Uterus (tissue), 2 donors: ENCODE results near the gene GNA14.

Experiments used
- CTCF ChIP-seq, 4 experiments: fragments of 200-600 bp in 2 of 4; fragments of 450-650 bp in 2 of 4; sonication (generic) in 2 of 4; IDR thresholded peaks; one replicate each; pipeline ENCODE4 v1.5.1; 2016 to 2019; ENCODE audit warnings: antibody characterized with exemption in 4 of 4, mild to moderate bottlenecking in 2 of 4, moderate library complexity in 1 of 4
- POLR2A ChIP-seq, 2 donors: fragments of 450-650 bp; IDR thresholded peaks; one replicate each; pipeline ENCODE4 v1.6.1; 2016; ENCODE audit warnings: antibody characterized with exemption in 2 of 2, mild to moderate bottlenecking in 1 of 2, moderate library complexity in 1 of 2

- TF ChIP-seq POLR2A (IDR thresholded peaks at IDR 0.05) (no peak), CTCF (IDR thresholded peaks at IDR 0.05) (no peak)
These were observed 65.6 kb downstream of the GNA14 start for GRCh38 chr9:77582525-77582924.
